SKM-1 (cell line): ENCODE results near the gene SPDYE3.
"Not testable (repeated sequence)": the region's sequence is repeated elsewhere in the genome, so short reads cannot be mapped to it uniquely, and the experiment has no call there.

ENCODE experiments used
- DNase-seq: peaks from one replicate; lab custom pipeline; 2025; ENCODE audit not compliant: unreplicated experiment; lab: John Stamatoyannopoulos, UW

Gene SPDYE3

GRCh38 chr7:100288258-100288657 is 19.2 kb upstream of the SPDYE3 start:
- not testable (repeated sequence) for DNase-seq

GRCh38 chr7:100292162-100292561 is 15.3 kb upstream of the SPDYE3 start:
- not testable (repeated sequence) for DNase-seq

GRCh38 chr7:100295269-100295668 is 12.2 kb upstream of the SPDYE3 start:
- DNase-seq: not testable (repeated sequence)

GRCh38 chr7:100297852-100298631 is 9.5 kb upstream of the SPDYE3 start:
- DNase-seq: not testable (repeated sequence)

GRCh38 chr7:100298632-100298895 is 8.9 kb upstream of the SPDYE3 start:
- not testable (repeated sequence) for DNase-seq

- not testable (repeated sequence) for DNase-seq
Observed at GRCh38 chr7:100304526-100304925, 3.0 kb upstream of the SPDYE3 start.

GRCh38 chr7:100318329-100318728 is 10.8 kb downstream of the SPDYE3 start:
- DNase-seq: peak; percentile 0

- DNase-seq: not testable (repeated sequence)
Observed at GRCh38 chr7:100321648-100322047, 14.1 kb downstream of the SPDYE3 start.

- not testable (repeated sequence) for DNase-seq
Observed at GRCh38 chr7:100324194-100324593, 16.7 kb downstream of the SPDYE3 start.

GRCh38 chr7:100325671-100326070 is 18.2 kb downstream of the SPDYE3 start:
- DNase-seq: not testable (repeated sequence)

GRCh38 chr7:100326914-100327313 is 19.4 kb downstream of the SPDYE3 start:
- not testable (repeated sequence) for DNase-seq

- DNase-seq: peak; percentile 70
Observed at GRCh38 chr7:100335566-100336466, 28.3 kb downstream of the SPDYE3 start.

GRCh38 chr7:100338083-100338696 is 30.7 kb downstream of the SPDYE3 start:
- DNase-seq: not testable (repeated sequence)

- not testable (repeated sequence) for DNase-seq
Observed at GRCh38 chr7:100341286-100341685, 33.8 kb downstream of the SPDYE3 start.

GRCh38 chr7:100342765-100343164 is 35.3 kb downstream of the SPDYE3 start:
- DNase-seq: no peak

GRCh38 chr7:100344124-100344559 is 36.6 kb downstream of the SPDYE3 start:
- DNase-seq: not testable (repeated sequence)

GRCh38 chr7:100344560-100345287 is 37.2 kb downstream of the SPDYE3 start:
- not testable (repeated sequence) for DNase-seq

GRCh38 chr7:100345288-100345672 is 37.8 kb downstream of the SPDYE3 start:
- DNase-seq: peak; percentile 33

- DNase-seq: no peak
Observed at GRCh38 chr7:100346921-100347320, 39.4 kb downstream of the SPDYE3 start.

- DNase-seq: no peak
Observed at GRCh38 chr7:100348805-100349204, 41.3 kb downstream of the SPDYE3 start.

GRCh38 chr7:100349757-100350156 is 42.3 kb downstream of the SPDYE3 start:
- DNase-seq: no peak
